Breast epithelium (tissue), 4 donors: ENCODE measurements around the gene CSF2. TPM values are rescaled to one million over a fixed set of nuclear protein-coding genes. Genes with fewer than 3 reads are reported as not detected.

Experiments
- DNase-seq, 2 donors: peaks; one replicate each; pipeline ENCODE4 v3.0.0-alpha.2; 2019; ENCODE audit warnings: low spot score in 2 of 2
- H3K27ac ChIP-seq, 2 donors: fragments of 200-600 bp; sonication (generic) in 1 of 2; one replicate each; pipeline ENCODE4 v1.5.1; 2016 to 2019; ENCODE audit warnings: mild to moderate bottlenecking in 1 of 2
- H3K27me3 ChIP-seq, 2 donors: fragments of 200-600 bp; sonication (generic) in 1 of 2; one replicate each; pipeline versions ENCODE4 v1.5.1 to v1.6.0; 2017 to 2019; ENCODE audit warnings: control low read depth in 1 of 2, mild to moderate bottlenecking in 1 of 2
- H3K36me3 ChIP-seq: fragments of 200-600 bp; one replicate; pipeline ENCODE4 v1.5.1; 2019
- H3K4me1 ChIP-seq, 2 donors: fragments of 200-600 bp; sonication (generic); one replicate each; pipeline ENCODE4 v1.5.1; 2016 to 2019; ENCODE audit warnings: control low read depth in 1 of 2
- H3K4me3 ChIP-seq, 3 donors: fragments of 200-600 bp; sonication (generic); 1 replicate in 2 of 3; 2 replicates in 1 of 3; pipeline ENCODE4 v1.5.1; 2016 to 2019; ENCODE audit warnings: mild to moderate bottlenecking in 3 of 3, moderate library complexity in 2 of 3
- H3K9me3 ChIP-seq, 2 donors: fragments of 200-600 bp; sonication (generic) in 1 of 2; one replicate each; pipeline ENCODE4 v1.5.1; 2016 to 2019; ENCODE audit warnings: control low read depth in 1 of 2
- CTCF ChIP-seq, 3 donors: fragments of 450-650 bp; IDR thresholded peaks; one replicate each; pipeline ENCODE4 v1.5.1; 2016 to 2017; ENCODE audit warnings: antibody characterized with exemption in 3 of 3, mild to moderate bottlenecking in 3 of 3, moderate library complexity in 3 of 3
- POLR2A ChIP-seq: fragments of 450-650 bp; IDR thresholded peaks from one replicate; pipeline ENCODE4 v1.6.1; 2016; ENCODE audit warnings: antibody characterized with exemption, mild to moderate bottlenecking, moderate library complexity
- POLR2AphosphoS5 ChIP-seq, 3 donors: sonication (generic); formaldehyde crosslinking; IDR thresholded peaks; one replicate each; pipeline ENCODE4 v1.6.1; 2017; ENCODE audit warnings: antibody characterized with exemption in 3 of 3
- intact Hi-C: fragments of 100-400 bp; cut with DNase I; formaldehyde crosslinking; loops from one replicate; pipeline ENCODE4 v1.15.1; 2023; ENCODE audit warnings: low total_unique reads
- total RNA-seq, 3 donors: library from RNA; depleted of rRNA; stranded (reverse); fragments of >200 nt; gene quantifications; one replicate each; pipeline ENCODE4 v1.1.0, GENCODE V29; 2016

The CSF2 gene
- total RNA-seq, 3 donors from 2014 or later: not detected

GRCh38 chr5:132067941-132068808 is 5.4 kb upstream of the CSF2 start:
- no peak for DNase-seq

GRCh38 chr5:132069561-132069960 is 4.0 kb upstream of the CSF2 start:
- H3K27me3 ChIP-seq: no peaks in the 10 kb centered on the region
- no peaks in the 10 kb centered on the region for H3K9me3 ChIP-seq
- no peak overlapping the region for H3K27ac ChIP-seq
- DNase-seq: no peak
- H3K4me3 ChIP-seq: no peak overlapping the region
- no peaks in the 10 kb centered on the region for H3K36me3 ChIP-seq
- no peak for TF ChIP-seq POLR2AphosphoS5 (IDR thresholded peaks at IDR 0.05)
- TF ChIP-seq POLR2A: no peak
- no peak for TF ChIP-seq CTCF (IDR thresholded peaks at IDR 0.05)
- intact Hi-C loops: no loop called here
- no peaks in the 10 kb centered on the region for H3K4me1 ChIP-seq

More at GRCh38 chr5:132067941-132068808, 5.4 kb upstream of the CSF2 start:
- no peaks in the 10 kb centered on the region for H3K36me3 ChIP-seq
- TF ChIP-seq POLR2AphosphoS5 (IDR thresholded peaks at IDR 0.05) (no peak), CTCF (IDR thresholded peaks at IDR 0.05) (no peak), POLR2A (no peak)
- no peak overlapping the region for H3K4me3 ChIP-seq
- no peaks in the 10 kb centered on the region for H3K27me3 ChIP-seq
- H3K9me3 ChIP-seq: no peaks in the 10 kb centered on the region
- intact Hi-C loops: no loop called here
- no peak overlapping the region for H3K27ac ChIP-seq
- no peaks in the 10 kb centered on the region for H3K4me1 ChIP-seq

- no peaks in the 10 kb centered on the region for H3K4me1 ChIP-seq
- H3K4me3 ChIP-seq: no peak overlapping the region
- no peaks in the 10 kb centered on the region for H3K9me3 ChIP-seq
- H3K27ac ChIP-seq: no peak overlapping the region
- H3K27me3 ChIP-seq: no peaks in the 10 kb centered on the region
- TF ChIP-seq POLR2A (no peak), POLR2AphosphoS5 (IDR thresholded peaks at IDR 0.05) (no peak), CTCF (IDR thresholded peaks at IDR 0.05) (no peak)
- intact Hi-C loops: loop anchor here (5.0 kb wide), 1 partner anchor 712 kb away; no protein-coding TSS in a partner anchor
- DNase-seq: no peak
- no peaks in the 10 kb centered on the region for H3K36me3 ChIP-seq
These were observed 3.6 kb upstream of the CSF2 start for GRCh38 chr5:132069994-132070393.

DNA sequence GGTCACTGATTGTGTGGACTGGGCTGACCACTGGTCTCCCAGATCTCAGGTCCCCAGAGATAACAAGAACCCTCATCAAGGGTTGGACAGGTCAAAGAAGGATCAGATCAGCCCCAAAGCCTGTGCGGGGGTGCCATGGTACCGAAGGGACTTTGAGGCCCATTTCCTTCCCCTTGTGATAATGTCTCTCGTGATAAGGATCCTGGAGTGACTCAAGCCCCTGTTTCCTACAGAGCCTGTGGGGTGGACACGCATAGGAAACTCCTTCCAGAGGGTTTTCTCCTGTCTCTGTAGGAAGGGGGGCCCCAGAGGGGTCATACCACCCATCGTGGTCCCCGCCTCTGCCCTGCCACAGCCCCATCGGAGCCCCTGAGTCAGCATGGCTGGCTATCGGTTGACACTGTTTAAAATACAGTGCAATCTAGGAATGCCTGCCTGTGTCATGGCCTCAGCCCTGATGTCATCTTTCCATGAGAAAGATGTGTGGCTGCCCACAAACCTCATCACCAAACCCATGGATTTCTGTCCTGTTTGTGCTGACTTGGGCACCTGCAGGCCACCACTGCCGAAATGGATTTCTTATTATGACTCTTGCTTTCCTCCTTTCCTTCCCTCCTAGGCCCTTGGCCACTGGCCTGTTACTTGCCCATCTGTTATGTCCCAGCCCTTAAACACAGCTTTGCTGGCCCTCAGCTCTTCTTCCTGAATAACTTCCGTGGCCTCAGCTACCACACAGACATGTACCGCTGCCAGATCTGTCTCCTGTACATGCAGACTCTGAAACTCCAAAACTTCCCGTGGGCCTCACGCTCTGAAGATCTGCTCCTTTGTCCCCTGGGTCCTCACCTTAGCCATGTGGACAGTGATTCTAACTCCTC is 2.9 kb upstream of the CSF2 start:
- Histone ChIP-seq H3K9me3 (no peaks in the 10 kb centered on the region), H3K36me3 (no peaks in the 10 kb centered on the region), H3K27ac (no peak overlapping the region), H3K4me1 (no peaks in the 10 kb centered on the region), H3K27me3 (no peaks in the 10 kb centered on the region), H3K4me3 (no peak overlapping the region)
- intact Hi-C loops: loop anchor here (5.0 kb wide), 1 partner anchor 712 kb away; no protein-coding TSS in a partner anchor
- TF ChIP-seq POLR2A (no peak), POLR2AphosphoS5 (IDR thresholded peaks at IDR 0.05) (no peak), CTCF (IDR thresholded peaks at IDR 0.05) (no peak)
- DNase-seq: no peak
